ENCODE results near the gene CASP9.

- TF ChIP-seq CTCF (IDR thresholded peaks at IDR 0.05), result no peak
- TF ChIP-seq POLR2A (IDR thresholded peaks at IDR 0.05), result no peak
Measured at GRCh38 chr1:15506831-15507230, 17.2 kb downstream of the CASP9 start.
